GM12864 (cell line): ENCODE measurements around the gene GNB1.

ENCODE experiments used
- DNase-seq: peaks from one replicate; pipeline ENCODE4 v3.0.0-alpha.2; 2011; ENCODE audit warnings: low read depth
- H3K4me3 ChIP-seq: 2 replicates; pipeline ENCODE4 v1.5.1; 2011; ENCODE audit warnings: mild to moderate bottlenecking, low read depth, low read length, control low read depth
- TF ChIP-seq, protein P1 (sequence below): IDR thresholded peaks from 2 replicates; pipeline ENCODE4 v1.5.1; 2011; ENCODE audit warnings: low read depth, mild to moderate bottlenecking, moderate library complexity, low read length, control low read depth, inconsistent platforms; ENCODE audit errors: missing control alignments

Gene GNB1

DNA sequence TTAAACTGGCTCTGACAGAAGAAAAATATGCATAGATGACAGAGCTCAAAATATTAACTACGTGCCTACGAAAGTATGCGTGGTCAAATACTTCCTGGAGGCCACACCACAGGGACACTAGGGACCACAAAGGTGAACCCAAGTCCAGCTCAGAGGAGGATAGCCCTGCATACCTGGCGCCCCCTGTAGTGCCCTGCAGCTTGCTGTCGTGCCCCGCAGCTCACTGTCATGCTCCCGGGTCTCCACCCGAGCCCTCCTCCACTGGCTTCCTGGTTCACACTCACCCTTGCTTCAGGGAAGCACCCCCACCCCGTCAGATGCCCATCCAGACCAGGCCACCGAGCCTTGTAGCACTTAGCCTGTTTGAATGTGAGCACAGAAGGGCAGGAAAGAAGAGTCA is 95.9 kb downstream of the GNB1 start:
- no peak for DNase-seq
- TF ChIP-seq, protein P1, sequence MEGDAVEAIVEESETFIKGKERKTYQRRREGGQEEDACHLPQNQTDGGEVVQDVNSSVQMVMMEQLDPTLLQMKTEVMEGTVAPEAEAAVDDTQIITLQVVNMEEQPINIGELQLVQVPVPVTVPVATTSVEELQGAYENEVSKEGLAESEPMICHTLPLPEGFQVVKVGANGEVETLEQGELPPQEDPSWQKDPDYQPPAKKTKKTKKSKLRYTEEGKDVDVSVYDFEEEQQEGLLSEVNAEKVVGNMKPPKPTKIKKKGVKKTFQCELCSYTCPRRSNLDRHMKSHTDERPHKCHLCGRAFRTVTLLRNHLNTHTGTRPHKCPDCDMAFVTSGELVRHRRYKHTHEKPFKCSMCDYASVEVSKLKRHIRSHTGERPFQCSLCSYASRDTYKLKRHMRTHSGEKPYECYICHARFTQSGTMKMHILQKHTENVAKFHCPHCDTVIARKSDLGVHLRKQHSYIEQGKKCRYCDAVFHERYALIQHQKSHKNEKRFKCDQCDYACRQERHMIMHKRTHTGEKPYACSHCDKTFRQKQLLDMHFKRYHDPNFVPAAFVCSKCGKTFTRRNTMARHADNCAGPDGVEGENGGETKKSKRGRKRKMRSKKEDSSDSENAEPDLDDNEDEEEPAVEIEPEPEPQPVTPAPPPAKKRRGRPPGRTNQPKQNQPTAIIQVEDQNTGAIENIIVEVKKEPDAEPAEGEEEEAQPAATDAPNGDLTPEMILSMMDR, result no peak
- H3K4me3 ChIP-seq, result no peak overlapping the region

- H3K4me3 ChIP-seq, result no peak overlapping the region
- DNase-seq, result no peak
- TF ChIP-seq, protein P1, result no peak
Measured at GRCh38 chr1:1793481-1794244, 97.2 kb downstream of the GNB1 start.

GRCh38 chr1:1788646-1789431 is 102.0 kb downstream of the GNB1 start:
- no peak for DNase-seq
- no peak overlapping the region for H3K4me3 ChIP-seq
- TF ChIP-seq, protein P1, result peak; percentile 46

DNA sequence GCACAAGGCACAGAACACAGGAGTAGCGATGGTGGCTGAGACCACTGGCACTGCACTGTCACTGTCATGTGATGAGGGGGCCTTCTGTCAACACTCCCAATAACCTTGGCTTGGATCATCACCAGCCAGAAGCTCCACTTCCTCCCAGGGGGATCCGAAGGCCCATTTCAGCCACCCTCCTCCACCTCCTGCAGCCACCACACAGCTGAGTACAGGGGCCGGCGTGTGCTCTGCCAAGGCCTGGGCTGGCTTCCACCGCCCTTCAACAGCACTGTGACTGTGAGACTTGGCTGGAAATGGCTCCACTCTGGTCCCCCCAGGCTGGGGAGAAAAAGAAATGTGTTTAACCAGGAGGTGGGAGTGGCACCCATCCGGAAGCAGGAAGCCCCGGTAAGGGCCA is 102.8 kb downstream of the GNB1 start:
- H3K4me3 ChIP-seq, result no peak overlapping the region
- TF ChIP-seq, protein P1, result no peak
- DNase-seq, result no peak

GRCh38 chr1:1786836-1787605 is 103.9 kb downstream of the GNB1 start:
- no peak for DNase-seq
- TF ChIP-seq, protein P1, result no peak
- H3K4me3 ChIP-seq, result no peak overlapping the region

DNA sequence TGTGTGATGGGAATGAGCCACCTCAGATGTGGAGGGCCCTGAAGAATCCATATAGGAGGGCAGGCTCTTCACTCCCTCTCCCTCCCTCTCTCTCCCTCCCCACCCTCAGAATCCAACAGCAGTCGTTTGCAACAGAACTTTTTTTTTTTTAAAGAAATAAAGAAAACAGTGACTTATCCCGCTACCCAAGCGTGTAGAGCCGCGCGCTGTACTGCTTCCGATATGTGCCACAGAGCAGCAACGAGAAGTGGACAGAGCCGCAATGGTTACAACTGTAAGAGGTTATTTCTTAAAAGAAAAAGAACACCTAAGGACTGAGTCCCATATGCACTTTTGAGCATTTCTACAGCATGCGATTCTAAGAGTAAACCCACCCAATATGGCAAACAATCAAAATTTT is 105.2 kb downstream of the GNB1 start:
- DNase-seq, result no peak
- TF ChIP-seq, protein P1, result no peak
- H3K4me3 ChIP-seq, result no peak overlapping the region
